ENCODE results near the gene PCBD1.

PCBD1 gene

DNA sequence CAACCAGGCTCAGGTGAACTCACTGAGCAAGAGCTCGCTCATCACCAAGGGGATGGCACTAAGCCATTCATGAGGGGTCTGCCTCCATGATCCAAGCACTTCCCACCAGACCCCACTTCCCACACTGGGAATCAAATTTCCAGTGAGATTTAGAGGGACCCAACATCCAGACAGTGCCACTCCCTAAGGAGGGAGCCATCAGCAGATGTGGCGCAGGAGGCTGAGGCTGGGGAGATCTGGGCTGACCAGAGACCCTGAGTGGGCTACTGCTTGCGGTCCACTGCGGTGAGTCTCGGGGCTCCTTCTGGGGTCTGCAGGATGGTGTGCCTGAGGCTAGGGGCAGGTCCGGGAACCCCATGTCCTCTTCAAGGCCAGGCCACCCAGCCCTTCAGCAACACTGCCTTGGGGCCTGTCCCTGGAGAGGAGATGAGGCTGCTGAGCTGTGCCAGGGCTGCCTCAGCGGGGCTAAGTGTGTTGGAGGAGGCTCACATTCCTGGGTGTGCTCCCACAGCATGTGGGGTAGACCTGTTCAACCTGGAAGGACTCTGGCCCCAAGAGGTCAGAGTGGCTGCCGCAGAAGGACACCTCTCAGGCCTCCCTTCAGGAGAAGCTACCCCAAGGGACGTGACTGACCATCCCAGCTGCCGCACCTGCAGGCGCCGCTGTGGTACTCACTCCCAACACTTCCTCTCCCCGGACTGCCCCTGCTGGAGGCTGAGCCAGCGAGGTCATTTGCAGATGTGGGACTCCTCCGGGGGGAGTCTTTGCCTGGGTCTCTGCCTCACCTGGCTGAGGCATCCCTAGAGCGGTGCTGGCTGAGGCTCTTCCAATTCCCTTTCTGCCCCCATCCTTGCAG is 22.3 kb upstream of the PCBD1 start:
- no peak overlapping the region for H3K4me3 ChIP-seq (ENCODE audit: insufficient read depth, low read depth, low read length, poor library complexity, severe bottlenecking)
- no peak for DNase-seq
- H3K27me3 ChIP-seq (replicated peaks; ENCODE audit: control insufficient read depth, insufficient read depth, low read length, poor library complexity, severe bottlenecking), result no peaks in the 10 kb centered on the region
- H3K9me3 ChIP-seq (ENCODE audit: control insufficient read depth, low read length), result no peaks in the 10 kb centered on the region
- H3K27ac ChIP-seq (ENCODE audit: insufficient read depth, low read length, poor library complexity, severe bottlenecking), result no peak overlapping the region
- no peaks in the 10 kb centered on the region for H3K36me3 ChIP-seq (ENCODE audit: control insufficient read depth, insufficient read depth, low read length)
- H3K4me1 ChIP-seq (ENCODE audit: control insufficient read depth, insufficient read depth, low read length, poor library complexity, severe bottlenecking), result no peaks in the 10 kb centered on the region

DNA sequence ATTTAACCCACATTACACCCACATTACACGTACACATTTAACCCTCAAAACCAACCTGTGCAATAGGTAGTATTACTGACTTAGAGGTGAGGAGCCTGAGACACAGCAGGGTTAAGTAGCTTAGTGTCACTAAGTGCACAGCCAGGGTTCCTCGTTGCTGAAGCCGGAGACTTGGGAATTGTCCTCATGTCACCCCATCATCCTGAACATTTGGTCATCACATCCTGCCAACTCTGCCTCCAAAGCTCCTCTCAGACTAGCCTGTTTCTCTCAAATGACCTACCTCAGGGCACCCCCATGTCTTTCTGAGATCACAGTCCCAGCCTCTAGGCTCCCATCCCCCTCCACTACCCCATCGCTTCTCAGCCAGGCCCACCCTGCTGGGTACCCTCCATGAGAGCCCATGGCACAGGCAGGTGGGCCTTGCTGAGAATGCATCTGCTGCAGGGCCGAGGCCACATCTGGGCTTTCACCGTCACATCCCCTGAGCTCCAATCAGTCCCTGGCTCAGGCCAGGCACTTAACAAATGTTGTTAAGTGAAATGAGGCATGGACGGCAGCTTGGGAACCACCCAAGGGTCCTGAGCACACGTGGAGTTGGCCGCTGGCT is 21.1 kb upstream of the PCBD1 start:
- Histone ChIP-seq H3K27me3 (replicated peaks; ENCODE audit: control insufficient read depth, insufficient read depth, low read length, poor library complexity, severe bottlenecking) (no peaks in the 10 kb centered on the region), H3K4me1 (ENCODE audit: control insufficient read depth, insufficient read depth, low read length, poor library complexity, severe bottlenecking) (no peaks in the 10 kb centered on the region), H3K4me3 (ENCODE audit: insufficient read depth, low read depth, low read length, poor library complexity, severe bottlenecking) (no peak overlapping the region), H3K9me3 (ENCODE audit: control insufficient read depth, low read length) (no peaks in the 10 kb centered on the region), H3K27ac (ENCODE audit: insufficient read depth, low read length, poor library complexity, severe bottlenecking) (no peak overlapping the region), H3K36me3 (ENCODE audit: control insufficient read depth, insufficient read depth, low read length) (no peaks in the 10 kb centered on the region)
- no peak for DNase-seq

- H3K36me3 ChIP-seq (ENCODE audit: control insufficient read depth, insufficient read depth, low read length), result no peaks in the 10 kb centered on the region
- H3K4me1 ChIP-seq (ENCODE audit: control insufficient read depth, insufficient read depth, low read length, poor library complexity, severe bottlenecking), result no peaks in the 10 kb centered on the region
- H3K27me3 ChIP-seq (replicated peaks; ENCODE audit: control insufficient read depth, insufficient read depth, low read length, poor library complexity, severe bottlenecking), result no peaks in the 10 kb centered on the region
- no peak overlapping the region for H3K4me3 ChIP-seq (ENCODE audit: insufficient read depth, low read depth, low read length, poor library complexity, severe bottlenecking)
- H3K27ac ChIP-seq (ENCODE audit: insufficient read depth, low read length, poor library complexity, severe bottlenecking), result no peak overlapping the region
- no peaks in the 10 kb centered on the region for H3K9me3 ChIP-seq (ENCODE audit: control insufficient read depth, low read length)
- no peak for DNase-seq
Measured at GRCh38 chr10:70908406-70909296, 20.3 kb upstream of the PCBD1 start.

DNA sequence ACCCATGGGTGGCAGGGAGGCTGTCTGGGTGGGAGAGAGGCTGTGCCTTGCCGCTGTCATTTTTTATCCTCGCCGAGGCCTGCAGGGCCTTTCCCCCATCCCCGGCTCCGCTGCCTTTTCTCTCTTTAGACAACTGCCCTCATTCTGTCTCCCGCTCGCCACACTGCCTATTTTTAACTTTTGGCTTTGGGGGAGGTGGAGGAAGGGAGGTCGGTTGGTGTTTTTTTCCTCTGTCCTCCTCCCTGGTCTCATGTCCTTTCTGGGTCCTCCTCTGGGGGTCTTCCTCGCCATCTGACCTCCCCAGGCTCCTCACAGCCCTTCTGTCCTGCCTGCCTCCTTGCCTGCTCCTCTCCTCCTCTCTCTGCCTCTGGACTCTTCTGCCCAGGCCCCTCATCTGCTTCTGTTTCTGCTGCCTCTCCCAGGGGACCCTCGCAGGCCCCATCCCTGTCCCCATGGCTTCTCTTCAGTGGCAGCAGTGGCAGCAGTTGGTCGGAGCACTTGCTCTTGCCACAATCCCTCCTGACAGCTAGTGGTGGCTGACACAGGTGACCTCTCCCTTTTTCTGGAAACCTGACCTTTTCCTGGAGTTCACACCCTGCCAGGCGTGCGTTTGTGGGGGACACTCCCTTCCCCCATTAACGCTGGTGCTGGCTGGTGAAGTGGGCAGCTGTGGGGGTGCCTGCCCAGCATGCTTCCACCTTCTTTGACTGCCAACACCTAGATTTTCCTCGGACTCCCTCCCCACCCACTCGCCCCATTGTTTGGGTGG is 19.5 kb upstream of the PCBD1 start:
- no peak for DNase-seq
- Histone ChIP-seq H3K36me3 (ENCODE audit: control insufficient read depth, insufficient read depth, low read length) (no peaks in the 10 kb centered on the region), H3K9me3 (ENCODE audit: control insufficient read depth, low read length) (no peaks in the 10 kb centered on the region), H3K4me3 (ENCODE audit: insufficient read depth, low read depth, low read length, poor library complexity, severe bottlenecking) (no peak overlapping the region), H3K27me3 (replicated peaks; ENCODE audit: control insufficient read depth, insufficient read depth, low read length, poor library complexity, severe bottlenecking) (no peaks in the 10 kb centered on the region), H3K4me1 (ENCODE audit: control insufficient read depth, insufficient read depth, low read length, poor library complexity, severe bottlenecking) (no peaks in the 10 kb centered on the region), H3K27ac (ENCODE audit: insufficient read depth, low read length, poor library complexity, severe bottlenecking) (no peak overlapping the region)

DNA sequence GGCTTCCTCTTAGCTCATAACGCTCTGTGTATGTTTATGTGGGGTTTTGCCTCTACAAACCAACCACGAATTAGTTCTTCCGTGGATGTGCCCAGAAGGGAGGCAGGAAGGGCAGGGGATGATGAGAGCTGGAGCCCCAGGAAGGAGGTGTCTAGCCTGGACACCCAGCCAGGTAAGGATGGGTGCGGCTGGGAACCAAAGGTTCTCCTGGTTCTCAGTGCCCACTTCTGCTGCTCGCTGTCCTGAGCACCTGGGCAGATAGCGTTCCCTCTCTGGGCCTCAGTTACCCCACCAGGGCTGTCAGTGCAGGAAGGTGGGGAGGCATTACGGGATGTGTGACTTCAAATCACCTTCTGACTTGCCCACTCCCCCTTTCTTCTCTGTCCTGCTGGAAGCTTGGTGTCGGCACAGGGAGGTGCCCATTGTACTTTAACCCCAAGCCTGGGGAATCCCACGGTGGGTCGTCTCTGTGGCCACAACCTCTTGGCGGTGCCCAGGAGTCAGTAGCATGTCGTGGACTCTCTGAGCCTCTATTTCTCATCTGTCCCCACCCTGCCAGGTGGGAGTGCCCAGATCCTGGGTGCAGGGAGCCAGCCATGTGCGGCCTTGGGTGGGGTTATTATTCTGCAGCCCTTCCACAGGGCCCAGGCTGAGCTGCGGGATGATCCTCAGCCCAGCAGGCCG is 18.7 kb upstream of the PCBD1 start:
- no peaks in the 10 kb centered on the region for H3K27me3 ChIP-seq (replicated peaks; ENCODE audit: control insufficient read depth, insufficient read depth, low read length, poor library complexity, severe bottlenecking)
- no peaks in the 10 kb centered on the region for H3K4me1 ChIP-seq (ENCODE audit: control insufficient read depth, insufficient read depth, low read length, poor library complexity, severe bottlenecking)
- H3K27ac ChIP-seq (ENCODE audit: insufficient read depth, low read length, poor library complexity, severe bottlenecking), result no peak overlapping the region

GRCh38 chr10:70906031-70906783 is 17.8 kb upstream of the PCBD1 start:
- H3K4me3 ChIP-seq (ENCODE audit: insufficient read depth, low read depth, low read length, poor library complexity, severe bottlenecking), result no peak overlapping the region
- no peaks in the 10 kb centered on the region for H3K4me1 ChIP-seq (ENCODE audit: control insufficient read depth, insufficient read depth, low read length, poor library complexity, severe bottlenecking)
- no peak overlapping the region for H3K27ac ChIP-seq (ENCODE audit: insufficient read depth, low read length, poor library complexity, severe bottlenecking)
- H3K36me3 ChIP-seq (ENCODE audit: control insufficient read depth, insufficient read depth, low read length), result no peaks in the 10 kb centered on the region
- no peak for DNase-seq
- H3K9me3 ChIP-seq (ENCODE audit: control insufficient read depth, low read length), result no peaks in the 10 kb centered on the region
- H3K27me3 ChIP-seq (replicated peaks; ENCODE audit: control insufficient read depth, insufficient read depth, low read length, poor library complexity, severe bottlenecking), result no peaks in the 10 kb centered on the region

More for the DNA sequence above, 18.7 kb upstream of the PCBD1 start:
- Histone ChIP-seq H3K9me3 (ENCODE audit: control insufficient read depth, low read length) (no peaks in the 10 kb centered on the region), H3K4me3 (ENCODE audit: insufficient read depth, low read depth, low read length, poor library complexity, severe bottlenecking) (no peak overlapping the region), H3K36me3 (ENCODE audit: control insufficient read depth, insufficient read depth, low read length) (no peaks in the 10 kb centered on the region)
- DNase-seq, result no peak

GRCh38 chr10:70905071-70906021 is 17.0 kb upstream of the PCBD1 start:
- no peaks in the 10 kb centered on the region for H3K4me1 ChIP-seq (ENCODE audit: control insufficient read depth, insufficient read depth, low read length, poor library complexity, severe bottlenecking)
- no peaks in the 10 kb centered on the region for H3K27me3 ChIP-seq (replicated peaks; ENCODE audit: control insufficient read depth, insufficient read depth, low read length, poor library complexity, severe bottlenecking)
- H3K9me3 ChIP-seq (ENCODE audit: control insufficient read depth, low read length), result no peaks in the 10 kb centered on the region
- DNase-seq, result no peak
- H3K36me3 ChIP-seq (ENCODE audit: control insufficient read depth, insufficient read depth, low read length), result no peaks in the 10 kb centered on the region
- no peak overlapping the region for H3K27ac ChIP-seq (ENCODE audit: insufficient read depth, low read length, poor library complexity, severe bottlenecking)
- H3K4me3 ChIP-seq (ENCODE audit: insufficient read depth, low read depth, low read length, poor library complexity, severe bottlenecking), result no peak overlapping the region

GRCh38 chr10:70903262-70903921 is 15.0 kb upstream of the PCBD1 start:
- no peak for DNase-seq
- H3K27me3 ChIP-seq (replicated peaks; ENCODE audit: control insufficient read depth, insufficient read depth, low read length, poor library complexity, severe bottlenecking), result no peaks in the 10 kb centered on the region
- H3K4me1 ChIP-seq (ENCODE audit: control insufficient read depth, insufficient read depth, low read length, poor library complexity, severe bottlenecking), result no peaks in the 10 kb centered on the region
- H3K27ac ChIP-seq (ENCODE audit: insufficient read depth, low read length, poor library complexity, severe bottlenecking), result no peak overlapping the region
- H3K4me3 ChIP-seq (ENCODE audit: insufficient read depth, low read depth, low read length, poor library complexity, severe bottlenecking), result no peak overlapping the region
- H3K9me3 ChIP-seq (ENCODE audit: control insufficient read depth, low read length), result no peaks in the 10 kb centered on the region
- no peaks in the 10 kb centered on the region for H3K36me3 ChIP-seq (ENCODE audit: control insufficient read depth, insufficient read depth, low read length)
